Loucy (cell line): ENCODE results near the gene CTSV.
"Not testable (repeated sequence)": the region's sequence is repeated elsewhere in the genome, so short reads cannot be mapped to it uniquely, and the experiment has no call there.

Experiments used
- H2AFZ ChIP-seq: fragments of 200-600 bp; sonication (generic); 2 replicates; pipeline ENCODE4 v1.6.0; 2016; ENCODE audit warnings: antibody characterized with exemption, mild to moderate bottlenecking, low read length, moderate library complexity
- H3F3A ChIP-seq: fragments of 200-600 bp; 2 replicates; pipeline ENCODE4 v1.6.0; 2016; ENCODE audit warnings: antibody characterized with exemption, low read depth, mild to moderate bottlenecking
- H3K27me3 ChIP-seq: fragments of 200-600 bp; sonication (generic); 2 replicates; pipeline ENCODE4 v1.6.1; 2014; ENCODE audit warnings: low read length, mild to moderate bottlenecking; ENCODE audit not compliant: insufficient read depth, poor library complexity, severe bottlenecking
- H3K36me3 ChIP-seq: fragments of 200-600 bp; sonication (generic); 2 replicates; pipeline ENCODE4 v1.6.1; 2016; ENCODE audit warnings: low read length; ENCODE audit not compliant: insufficient read depth
- H3K4me1 ChIP-seq: fragments of 200-600 bp; sonication (generic); 2 replicates; pipeline ENCODE4 v1.5.1; 2014; ENCODE audit warnings: low read length, mild to moderate bottlenecking; ENCODE audit not compliant: insufficient read depth, poor library complexity, severe bottlenecking
- H3K4me2 ChIP-seq: fragments of 200-600 bp; sonication (generic); 2 replicates; pipeline ENCODE4 v1.6.0; 2014; ENCODE audit warnings: antibody characterized with exemption, low read length, low read depth, mild to moderate bottlenecking; ENCODE audit not compliant: poor library complexity, severe bottlenecking
- H3K4me3 ChIP-seq: fragments of 200-600 bp; sonication (generic); 2 replicates; pipeline ENCODE4 v1.5.1; 2014; ENCODE audit warnings: low read length, mild to moderate bottlenecking, mixed read lengths; ENCODE audit not compliant: poor library complexity, severe bottlenecking
- H3K79me2 ChIP-seq: fragments of 200-600 bp; sonication (generic); 2 replicates; pipeline ENCODE4 v1.6.1; 2014; ENCODE audit warnings: low read length; ENCODE audit not compliant: insufficient read depth
- H3K9ac ChIP-seq: fragments of 200-600 bp; sonication (generic); 2 replicates; pipeline ENCODE4 v1.6.0; 2014; ENCODE audit warnings: mild to moderate bottlenecking, low read depth, low read length, moderate library complexity; ENCODE audit not compliant: poor library complexity, severe bottlenecking
- H3K9me2 ChIP-seq: fragments of 200-600 bp; sonication (generic); replicated peaks from 2 replicates; pipeline ENCODE4 v1.6.1; 2016; ENCODE audit warnings: low read depth, low read length, mixed read lengths
- H3K9me3 ChIP-seq: fragments of 200-600 bp; sonication (generic); 2 replicates; pipeline ENCODE4 v1.6.1; 2014; ENCODE audit warnings: mild to moderate bottlenecking, antibody characterized with exemption, low read length, low read depth; ENCODE audit not compliant: insufficient read depth
- H4K20me1 ChIP-seq: fragments of 200-600 bp; sonication (generic); 2 replicates; pipeline ENCODE4 v1.6.0; 2014; ENCODE audit warnings: antibody characterized with exemption, low read length, mild to moderate bottlenecking; ENCODE audit not compliant: insufficient read depth, poor library complexity, severe bottlenecking
- EZH2phosphoT487 ChIP-seq: fragments of 200-600 bp; IDR thresholded peaks from 2 replicates; pipeline ENCODE4 v1.6.1; 2018; ENCODE audit warnings: antibody characterized with exemption, mild to moderate bottlenecking, moderate library complexity, borderline replicate concordance
- TF ChIP-seq, protein P1 (sequence below): fragments of 200-600 bp; sonication (generic); conservative IDR thresholded peaks from 2 replicates; pipeline ENCODE4 v1.5.1; 2014; ENCODE audit warnings: mild to moderate bottlenecking, antibody characterized with exemption, low read length

Gene CTSV

GRCh38 chr9:97041898-97042297 is 3.0 kb upstream of the CTSV start:
- no peaks in the 10 kb centered on the region for H3K9me3 ChIP-seq
- no peak overlapping the region for H3K9ac ChIP-seq
- H3K4me2 ChIP-seq, result no peak overlapping the region
- no peaks in the 10 kb centered on the region for H4K20me1 ChIP-seq
- TF ChIP-seq EZH2phosphoT487, result no peak
- TF ChIP-seq, protein P1, sequence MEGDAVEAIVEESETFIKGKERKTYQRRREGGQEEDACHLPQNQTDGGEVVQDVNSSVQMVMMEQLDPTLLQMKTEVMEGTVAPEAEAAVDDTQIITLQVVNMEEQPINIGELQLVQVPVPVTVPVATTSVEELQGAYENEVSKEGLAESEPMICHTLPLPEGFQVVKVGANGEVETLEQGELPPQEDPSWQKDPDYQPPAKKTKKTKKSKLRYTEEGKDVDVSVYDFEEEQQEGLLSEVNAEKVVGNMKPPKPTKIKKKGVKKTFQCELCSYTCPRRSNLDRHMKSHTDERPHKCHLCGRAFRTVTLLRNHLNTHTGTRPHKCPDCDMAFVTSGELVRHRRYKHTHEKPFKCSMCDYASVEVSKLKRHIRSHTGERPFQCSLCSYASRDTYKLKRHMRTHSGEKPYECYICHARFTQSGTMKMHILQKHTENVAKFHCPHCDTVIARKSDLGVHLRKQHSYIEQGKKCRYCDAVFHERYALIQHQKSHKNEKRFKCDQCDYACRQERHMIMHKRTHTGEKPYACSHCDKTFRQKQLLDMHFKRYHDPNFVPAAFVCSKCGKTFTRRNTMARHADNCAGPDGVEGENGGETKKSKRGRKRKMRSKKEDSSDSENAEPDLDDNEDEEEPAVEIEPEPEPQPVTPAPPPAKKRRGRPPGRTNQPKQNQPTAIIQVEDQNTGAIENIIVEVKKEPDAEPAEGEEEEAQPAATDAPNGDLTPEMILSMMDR, result no peak
- H3K27me3 ChIP-seq, result no peaks in the 10 kb centered on the region
- no peaks in the 10 kb centered on the region for H3K36me3 ChIP-seq
- H3K79me2 ChIP-seq, result no peaks in the 10 kb centered on the region
- H3K4me1 ChIP-seq, result no peaks in the 10 kb centered on the region
- H2AFZ ChIP-seq, result no peak overlapping the region
- no peaks in the 10 kb centered on the region for H3K9me2 ChIP-seq
- H3F3A ChIP-seq, result no peaks in the 10 kb centered on the region
- no peak overlapping the region for H3K4me3 ChIP-seq

GRCh38 chr9:97039514-97039860 is 545 bp upstream of the CTSV start:
- H3K4me3 ChIP-seq, result peak overlapping the region; percentile 50

GRCh38 chr9:97023505-97023904 is 15.4 kb downstream of the CTSV start:
- not testable (repeated sequence) for H3K27me3 ChIP-seq, H3K9me2 ChIP-seq, H2AFZ ChIP-seq, H3K4me2 ChIP-seq, H3K79me2 ChIP-seq, H3F3A ChIP-seq, H3K4me1 ChIP-seq, H3K4me3 ChIP-seq, H3K36me3 ChIP-seq, H3K9ac ChIP-seq, H4K20me1 ChIP-seq, H3K9me3 ChIP-seq

More at GRCh38 chr9:97039514-97039860, 545 bp upstream of the CTSV start:
- Histone ChIP-seq H2AFZ (peak overlapping the region; percentile 51; the same call in 1 of the 2 replicates), H3K36me3 (no peaks in the 10 kb centered on the region), H3F3A (no peaks in the 10 kb centered on the region), H3K4me1 (no peaks in the 10 kb centered on the region), H4K20me1 (no peaks in the 10 kb centered on the region), H3K9me2 (no peaks in the 10 kb centered on the region), H3K79me2 (no peaks in the 10 kb centered on the region), H3K27me3 (no peaks in the 10 kb centered on the region), H3K9me3 (no peaks in the 10 kb centered on the region), H3K4me2 (peak overlapping the region; percentile 53), H3K9ac (no peak overlapping the region)
- TF ChIP-seq EZH2phosphoT487, result no peak
- TF ChIP-seq, protein P1, result no peak

DNA sequence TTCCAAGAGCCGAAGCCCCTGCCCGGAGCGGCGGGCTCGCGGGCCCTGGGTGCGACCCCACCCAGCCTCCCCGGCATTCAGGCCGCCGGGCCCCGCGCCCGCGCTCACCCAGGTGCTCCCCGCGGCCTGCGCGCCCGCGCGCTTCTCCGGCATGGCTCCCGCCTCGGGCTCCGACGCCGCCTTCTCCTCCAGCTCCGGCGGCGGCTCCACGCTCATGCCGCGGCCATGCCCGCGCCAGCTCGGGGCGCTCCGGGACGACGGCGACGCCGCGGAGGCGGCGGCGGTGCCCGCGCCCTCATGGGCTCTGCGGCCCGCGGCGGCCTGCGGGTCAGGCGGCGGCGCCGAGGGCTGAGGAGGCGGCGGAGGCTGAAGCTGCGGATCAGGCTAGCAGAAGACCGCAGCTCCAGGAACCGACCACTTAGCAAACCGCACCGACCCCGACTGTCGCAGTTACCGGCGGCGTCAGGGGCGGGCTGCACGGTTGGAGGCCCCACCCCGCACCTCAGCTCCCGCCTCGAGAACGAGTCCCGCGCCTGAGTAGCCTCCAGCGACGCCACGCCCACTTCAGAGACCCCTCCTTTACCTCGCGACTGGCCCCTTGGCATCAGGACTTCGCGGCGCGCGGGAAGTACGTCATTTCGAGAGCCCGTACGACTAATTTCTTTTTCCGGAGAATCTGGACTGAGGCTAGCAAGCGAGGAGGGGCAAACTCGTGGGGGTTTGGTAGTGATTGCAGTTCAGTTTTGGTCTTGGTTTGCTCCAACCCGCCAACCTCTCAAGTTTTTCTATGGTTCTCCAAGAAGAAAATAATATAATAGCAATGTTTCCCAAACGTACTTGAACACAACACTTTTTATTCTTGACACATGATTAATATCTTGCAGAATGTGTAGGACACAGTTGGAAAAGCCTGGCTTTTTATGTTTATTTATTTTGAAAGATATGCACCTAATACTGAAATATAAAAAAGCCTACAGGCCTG is 25.5 kb downstream of the CTSV start:
- H3K9me3 ChIP-seq, H3F3A ChIP-seq, H3K9me2 ChIP-seq, H4K20me1 ChIP-seq, H3K36me3 ChIP-seq, H3K4me1 ChIP-seq: not testable (repeated sequence)
- H3K9ac ChIP-seq, result peak overlapping the region; percentile 64
- peak overlapping the region; percentile 85 for H3K4me2 ChIP-seq
- H3K79me2 ChIP-seq, result peaks cover 21% of the 10 kb centered on the region; the same call in 1 of the 2 replicates
- H3K27me3 ChIP-seq, result peaks cover 24% of the 10 kb centered on the region
- H3K4me3 ChIP-seq, result peak overlapping the region; percentile 73
- H2AFZ ChIP-seq, result peak overlapping the region; percentile 98

DNA sequence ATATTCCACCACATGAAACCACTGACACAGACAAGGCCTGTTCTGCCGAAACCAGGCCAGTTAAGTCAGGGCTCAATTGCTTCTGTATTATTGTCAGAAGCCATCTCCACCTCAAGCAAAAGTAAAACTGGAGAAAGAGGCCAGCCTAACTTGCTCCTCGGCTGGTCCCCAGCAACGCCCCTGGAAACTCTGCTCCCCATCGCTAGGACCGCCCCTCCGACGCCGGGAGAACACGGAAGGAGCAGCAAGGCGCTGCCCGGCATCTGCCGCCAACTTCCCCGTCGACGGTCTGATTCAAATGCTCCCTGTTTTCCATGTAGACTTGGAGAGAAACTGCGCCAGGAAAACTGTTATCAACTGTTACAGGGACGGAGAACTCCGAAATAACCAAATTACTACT is 26.3 kb downstream of the CTSV start:
- H3K9me3 ChIP-seq, H3K9me2 ChIP-seq, H3F3A ChIP-seq, H2AFZ ChIP-seq, H4K20me1 ChIP-seq, H3K4me1 ChIP-seq, H3K36me3 ChIP-seq: not testable (repeated sequence)
- peak overlapping the region; percentile 73 for H3K4me3 ChIP-seq
- H3K27me3 ChIP-seq, result peaks cover 23% of the 10 kb centered on the region
- H3K4me2 ChIP-seq, result peak overlapping the region; percentile 69
- peak overlapping the region; percentile 64 for H3K9ac ChIP-seq
- peaks cover 25% of the 10 kb centered on the region; the same call in 1 of the 2 replicates for H3K79me2 ChIP-seq

GRCh38 chr9:97002195-97002594 is 36.7 kb downstream of the CTSV start:
- not testable (repeated sequence) for H3K9ac ChIP-seq, H3K36me3 ChIP-seq, H3K4me3 ChIP-seq, H3K4me2 ChIP-seq, H3K4me1 ChIP-seq, H2AFZ ChIP-seq, H3F3A ChIP-seq, H3K9me3 ChIP-seq, H3K27me3 ChIP-seq, H3K9me2 ChIP-seq
- Histone ChIP-seq H3K79me2 (peaks cover 62% of the 10 kb centered on the region), H4K20me1 (peaks cover 11% of the 10 kb centered on the region)
